ENCODE data around the gene MYOZ1. TPM values are rescaled to one million over a fixed set of nuclear protein-coding genes. Genes with fewer than 3 reads are reported as not detected.
A peak's percentile ranks its signal among the peaks of the same experiment; 100 is the strongest.

The MYOZ1 gene
- total and polyA plus RNA-seq, 11 donors: 0.23 to 2.5 (median 0.74) TPM; not detected in 1

GRCh38 chr10:73649876-73650536 lies 8.7 kb upstream of the MYOZ1 start:
- TF ChIP-seq CTCF (IDR thresholded peaks at IDR 0.05) (no peak), POLR2A (IDR thresholded peaks at IDR 0.05) (peak in 1 of 2 donors; percentile 29)
- H3K36me3 ChIP-seq: peaks cover 0 to 5% (median 0%) of the 10 kb centered on the region in 9 donors
- peaks cover 3 to 66% (median 25%) of the 10 kb centered on the region in 12 donors for H3K4me1 ChIP-seq
- H3K27me3 ChIP-seq: no peaks in the 10 kb centered on the region
- H3K9me3 ChIP-seq: no peaks in the 10 kb centered on the region
- WGBS, 4 donors: 54 to 71% (median 62%) methylated on average over 6 of the region's 6 CpGs
- ATAC-seq (peak in 2 of 4 donors; percentile 9 to 50), DNase-seq (peak in 4 of 5 donors; percentile 54 to 74 (median 60))
- peak overlapping the region; percentile 52 to 99 (median 92) for H3K27ac ChIP-seq
- intact Hi-C loops (cut with DNase I): loop anchor here in 6 of 10 donors (5.0 to 10.0 kb wide), 5 partner anchors 67 to 385 kb away; partner anchors contain the start of gene SEC24C (in 1 of the 6)
- H3K4me3 ChIP-seq: peak overlapping the region; percentile 4 to 88 (median 66)

DNA sequence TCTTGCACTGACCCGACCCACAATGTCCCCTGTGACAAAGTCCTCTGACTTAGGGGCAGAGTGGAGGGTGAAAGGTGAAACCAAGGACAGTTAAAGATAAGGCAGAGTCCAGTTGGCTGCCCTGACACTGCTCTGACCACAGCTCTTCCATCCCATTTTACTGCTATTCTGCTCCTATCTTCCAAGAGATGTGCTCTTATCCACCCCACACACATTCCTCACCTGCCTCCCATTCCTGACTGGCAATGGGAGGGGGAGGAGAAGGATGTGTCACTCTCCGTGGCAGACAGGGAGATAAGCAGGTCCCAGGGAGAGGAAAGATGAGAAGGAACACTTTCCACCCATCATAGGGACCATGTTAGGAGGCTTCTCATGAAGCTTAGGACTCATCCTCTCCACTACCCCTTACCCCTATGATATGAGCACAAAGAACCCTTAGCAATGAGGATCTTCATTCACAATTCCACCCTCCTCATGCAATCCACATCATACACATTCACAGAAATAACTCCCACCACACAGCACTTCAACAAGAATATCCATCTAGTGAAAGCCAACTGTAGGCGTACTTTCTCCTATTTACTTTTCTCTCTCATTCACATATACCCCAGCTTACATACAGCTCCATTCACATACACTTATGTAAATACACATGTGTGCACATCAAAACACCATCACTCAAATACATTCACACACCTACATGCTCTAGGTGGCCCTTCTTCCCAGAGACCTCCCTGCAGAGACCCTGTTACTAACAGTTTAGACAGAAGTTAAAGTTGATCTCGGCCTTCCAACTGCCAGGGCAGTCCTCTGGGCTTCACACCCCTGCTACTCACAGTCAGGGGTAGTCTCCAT lies 7.9 kb upstream of the MYOZ1 start:
- Histone ChIP-seq H3K36me3 (peaks cover 0 to 5% (median 0%) of the 10 kb centered on the region in 9 donors), H3K27me3 (no peaks in the 10 kb centered on the region), H3K9me3 (no peaks in the 10 kb centered on the region), H3K27ac (peak overlapping the region; percentile 52 to 99 (median 92)), H3K4me1 (peaks cover 3 to 69% (median 27%) of the 10 kb centered on the region in 12 donors), H3K4me3 (peak overlapping the region; percentile 4 to 88 (median 66))
- 34 to 45% (median 38%) methylated on average over 4 of the region's 4 CpGs for WGBS, 4 donors
- intact Hi-C loops (cut with DNase I): loop anchor here in 1 of 10 donors (10.0 kb wide), 1 partner anchor 384 kb away; no protein-coding TSS in a partner anchor
- DNase-seq: peak in 1 of 5 donors; percentile 42
- ATAC-seq: peak in 1 of 4 donors; percentile 21
- TF ChIP-seq POLR2A (IDR thresholded peaks at IDR 0.05) (no peak), CTCF (IDR thresholded peaks at IDR 0.05) (no peak)

- Histone ChIP-seq H3K27me3 (no peaks in the 10 kb centered on the region), H3K36me3 (peaks cover 0 to 2% (median 0%) of the 10 kb centered on the region in 9 donors), H3K9me3 (no peaks in the 10 kb centered on the region), H3K27ac (peak overlapping the region; percentile 11 to 99 (median 92)), H3K4me1 (peaks cover 3 to 65% (median 27%) of the 10 kb centered on the region in 12 donors), H3K4me3 (peak overlapping the region; percentile 33 to 88 (median 66))
- no peak for TF ChIP-seq POLR2A (IDR thresholded peaks at IDR 0.05)
- TF ChIP-seq CTCF (IDR thresholded peaks at IDR 0.05): no peak
- ATAC-seq (peak in 3 of 4 donors; percentile 8 to 14 (median 9)), DNase-seq (peak; percentile 42 to 71 (median 62))
- WGBS, 4 donors: 6 to 30% (median 20%) methylated on average over 21 to 35 of the region's 35 CpGs
- intact Hi-C loops (cut with DNase I): loop anchor here in 1 of 10 donors (10.0 kb wide), 1 partner anchor 383 kb away; no protein-coding TSS in a partner anchor
These were observed 6.8 kb upstream of the MYOZ1 start for GRCh38 chr10:73647875-73648651.
